ENCODE measurements around the gene COX6A1. TPM values are rescaled to one million over a fixed set of nuclear protein-coding genes. Genes with fewer than 3 reads are reported as not detected.

The COX6A1 gene
- total RNA-seq, 1 donor from 2014 or later, result 142 TPM

- no peak for DNase-seq
- no peak for TF ChIP-seq CTCF (IDR thresholded peaks at IDR 0.05; ENCODE audit: borderline replicate concordance)
- Histone ChIP-seq H3K4me3 (no peak overlapping the region), H3K36me3 (no peaks in the 10 kb centered on the region), H3K4me1 (no peaks in the 10 kb centered on the region), H3K27ac (replicated peaks) (no peak overlapping the region), H3K27me3 (ENCODE audit: low read depth) (no peaks in the 10 kb centered on the region), H3K9me3 (replicated peaks) (no peaks in the 10 kb centered on the region)
- intact Hi-C loops (cut with micrococcal nuclease), result no loop called here
Measured at GRCh38 chr12:120406069-120406468, 31.8 kb upstream of the COX6A1 start.

DNA sequence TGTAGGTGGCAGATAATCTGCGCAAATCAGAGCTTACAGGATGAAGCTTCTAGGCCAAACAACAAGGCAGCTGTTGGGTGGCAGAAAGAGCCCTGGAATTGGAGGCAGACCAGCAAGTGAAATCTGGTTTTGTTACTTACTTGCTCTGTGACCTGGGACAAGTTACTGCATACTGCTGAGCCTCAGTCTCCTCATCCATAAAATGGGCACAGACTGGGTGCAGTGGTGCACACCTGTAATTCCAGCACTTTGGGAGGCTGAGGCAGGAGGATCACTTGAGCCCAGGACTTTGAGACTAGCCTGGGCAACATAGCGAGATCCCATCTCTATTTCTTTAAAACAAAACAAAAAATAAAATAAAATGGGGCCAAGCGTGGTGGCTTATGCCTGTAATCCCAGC lies 31.4 kb upstream of the COX6A1 start:
- H3K4me3 ChIP-seq, result no peak overlapping the region
- intact Hi-C loops (cut with micrococcal nuclease), result no loop called here
- no peaks in the 10 kb centered on the region for H3K9me3 ChIP-seq (replicated peaks)
- DNase-seq, result no peak
- no peak overlapping the region for H3K27ac ChIP-seq (replicated peaks)
- no peaks in the 10 kb centered on the region for H3K36me3 ChIP-seq
- no peaks in the 10 kb centered on the region for H3K4me1 ChIP-seq
- H3K27me3 ChIP-seq (ENCODE audit: low read depth), result no peaks in the 10 kb centered on the region
- no peak for TF ChIP-seq CTCF (IDR thresholded peaks at IDR 0.05; ENCODE audit: borderline replicate concordance)

DNA sequence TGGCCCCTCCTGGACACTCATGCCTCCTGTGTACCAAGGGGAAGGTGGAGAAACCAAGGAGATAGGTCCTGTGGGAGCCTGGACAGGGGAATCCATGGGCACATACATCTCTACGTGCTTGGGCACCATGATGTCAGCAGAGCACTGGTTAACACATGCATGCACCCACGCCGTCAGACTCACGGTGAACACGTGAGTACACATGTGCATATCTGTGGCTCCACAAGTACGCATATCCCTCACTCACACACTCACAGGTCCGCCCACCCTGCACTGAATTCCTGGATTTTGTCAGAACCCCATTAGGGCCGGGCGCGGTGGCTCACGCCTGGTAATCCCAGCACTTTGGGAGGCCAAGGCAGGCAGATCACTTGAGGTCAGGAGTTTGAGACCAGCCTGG lies 29.1 kb upstream of the COX6A1 start:
- no peak for DNase-seq
- TF ChIP-seq CTCF (IDR thresholded peaks at IDR 0.05; ENCODE audit: borderline replicate concordance), result no peak
- Histone ChIP-seq H3K4me1 (peaks cover 6% of the 10 kb centered on the region), H3K4me3 (no peak overlapping the region), H3K9me3 (replicated peaks) (no peaks in the 10 kb centered on the region), H3K36me3 (no peaks in the 10 kb centered on the region), H3K27me3 (ENCODE audit: low read depth) (peaks cover 3% of the 10 kb centered on the region), H3K27ac (replicated peaks) (no peak overlapping the region)
- intact Hi-C loops (cut with micrococcal nuclease), result no loop called here

GRCh38 chr12:120412421-120412820 lies 25.5 kb upstream of the COX6A1 start:
- no peak for TF ChIP-seq CTCF (IDR thresholded peaks at IDR 0.05; ENCODE audit: borderline replicate concordance)
- Histone ChIP-seq H3K27ac (replicated peaks) (no peak overlapping the region), H3K4me1 (peaks cover 9% of the 10 kb centered on the region), H3K27me3 (ENCODE audit: low read depth) (peaks cover 3% of the 10 kb centered on the region), H3K4me3 (no peak overlapping the region), H3K9me3 (replicated peaks) (no peaks in the 10 kb centered on the region), H3K36me3 (no peaks in the 10 kb centered on the region)
- intact Hi-C loops (cut with micrococcal nuclease), result no loop called here
- no peak for DNase-seq

GRCh38 chr12:120413901-120414695 lies 23.8 kb upstream of the COX6A1 start:
- H3K9me3 ChIP-seq (replicated peaks), result no peaks in the 10 kb centered on the region
- H3K4me1 ChIP-seq, result peaks cover 9% of the 10 kb centered on the region
- H3K36me3 ChIP-seq, result no peaks in the 10 kb centered on the region
- TF ChIP-seq CTCF (IDR thresholded peaks at IDR 0.05; ENCODE audit: borderline replicate concordance), result no peak
- no peak for DNase-seq
- peak overlapping the region; percentile 80 for H3K27ac ChIP-seq (replicated peaks)
- intact Hi-C loops (cut with micrococcal nuclease), result no loop called here
- H3K27me3 ChIP-seq (ENCODE audit: low read depth), result peaks cover 3% of the 10 kb centered on the region
- H3K4me3 ChIP-seq, result no peak overlapping the region
